ENCODE results near the gene BEST1. TPM values are rescaled to one million over a fixed set of nuclear protein-coding genes. Genes with fewer than 3 reads are reported as not detected.
A peak's percentile ranks its signal among the peaks of the same experiment; 100 is the strongest.

The BEST1 gene
- polyA plus RNA-seq, 2 donors, result 1.2 to 3.8 TPM

DNA sequence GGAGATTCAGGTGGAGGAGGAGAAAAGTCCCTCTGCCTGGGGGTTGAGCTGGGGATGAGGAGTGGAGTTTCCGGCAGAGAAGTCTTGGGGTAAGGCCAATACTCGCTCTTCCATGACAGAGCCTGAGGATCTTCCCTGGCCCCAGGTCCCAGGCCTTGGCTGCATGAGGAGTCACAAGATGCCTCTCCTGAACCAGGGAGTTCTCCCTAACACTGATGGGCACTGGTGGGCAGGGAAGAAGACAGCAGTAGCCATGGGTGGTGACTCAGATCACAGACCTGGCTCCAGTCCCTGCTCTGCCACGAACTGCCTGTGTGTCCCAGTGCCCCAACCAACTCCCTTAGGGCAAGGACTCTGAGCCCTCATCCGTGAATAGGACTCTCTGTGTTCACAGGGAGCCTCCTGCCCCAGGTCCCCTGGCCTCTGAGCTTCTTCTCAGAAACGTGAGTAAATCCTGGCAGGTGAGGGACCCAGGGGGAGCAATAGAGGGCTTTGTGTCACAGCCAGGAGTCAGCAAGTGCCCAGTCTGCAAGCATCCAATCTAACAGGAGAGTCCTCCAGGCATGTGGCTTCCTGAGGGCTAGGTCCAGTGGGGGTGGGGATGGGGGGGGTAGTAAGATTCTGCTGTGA is 62.8 kb downstream of the BEST1 start:
- Histone ChIP-seq H3K27me3 (ENCODE audit: control insufficient read depth in 1 of 2, insufficient read depth in 2 of 2, low read length in 2 of 2) (no peaks in the 10 kb centered on the region), H3K4me1 (ENCODE audit: control insufficient read depth in 2 of 2, insufficient read depth in 2 of 2, low read length in 1 of 2) (peaks cover 0 to 3% of the 10 kb centered on the region in 2 donors), H3K4me3 (ENCODE audit: low read depth in 1 of 2, low read length in 2 of 2) (no peak overlapping the region), H3K36me3 (ENCODE audit: control insufficient read depth in 2 of 2, insufficient read depth in 2 of 2, low read length in 1 of 2) (no peaks in the 10 kb centered on the region), H3K9me3 (ENCODE audit: control insufficient read depth in 2 of 2, insufficient read depth in 1 of 2, low read depth in 1 of 2, low read length in 1 of 2) (peaks cover 0 to 3% of the 10 kb centered on the region in 2 donors), H3K27ac (ENCODE audit: low read depth in 2 of 2, low read length in 1 of 2) (peak overlapping the region in 1 of 2 donors; percentile 14)
- WGBS, 2 donors, result 36 to 50% methylated on average over 5 of the region's 5 CpGs

Other genes starting within 250 kb of the BEST1 start
- gene MYRF, start 197.7 kb upstream of the BEST1 start, polyA plus RNA-seq, result 1 to 10 TPM in 1 of 2 donors, under 1 TPM in 1; 0.18 to 1.3 TPM
- gene TMEM258, start 157.8 kb upstream of the BEST1 start, polyA plus RNA-seq, result 100 to 1,000 TPM in 1 of 2 donors, 10 to 100 TPM in 1; 90.3 to 142 TPM
- gene FEN1, start 157.4 kb upstream of the BEST1 start, polyA plus RNA-seq, result 10 to 100 TPM in 1 of 2 donors, 1 to 10 TPM in 1; 8.1 to 19.6 TPM
- gene FADS1, start 133.3 kb upstream of the BEST1 start, polyA plus RNA-seq, result 1 to 10 TPM; 1.1 to 1.6 TPM
- gene FADS2, start 122.1 kb upstream of the BEST1 start, polyA plus RNA-seq, result 1 to 10 TPM; 5.1 to 8.7 TPM
- 1 to 10 TPM; 7.2 to 9.8 TPM for gene FADS3, start 58.8 kb upstream of the BEST1 start, polyA plus RNA-seq
- gene RAB3IL1, start 32.8 kb upstream of the BEST1 start, polyA plus RNA-seq, result 1 to 10 TPM; 1.4 to 2.1 TPM
- 1,000 to 10,000 TPM; 3,491 to 8,500 TPM for gene FTH1, start 17.3 kb downstream of the BEST1 start, polyA plus RNA-seq
- gene INCENP, start 173.7 kb downstream of the BEST1 start, polyA plus RNA-seq, result 10 to 100 TPM; 13.7 to 17.5 TPM
- gene SCGB1D1, start 239.9 kb downstream of the BEST1 start, polyA plus RNA-seq, result not detected